Erythroblast (primary cell): ENCODE data around the gene CTNND2.

Source experiments
- GATA1 ChIP-seq: IDR thresholded peaks from 2 replicates; pipeline ENCODE4 v1.6.1; 2011; ENCODE audit warnings: low read depth, mild to moderate bottlenecking, control low read depth, low read length, moderate library complexity
- POLR2A ChIP-seq: IDR thresholded peaks from 2 replicates; pipeline ENCODE4 v1.6.1; 2011; ENCODE audit warnings: mild to moderate bottlenecking, low read length

DNA sequence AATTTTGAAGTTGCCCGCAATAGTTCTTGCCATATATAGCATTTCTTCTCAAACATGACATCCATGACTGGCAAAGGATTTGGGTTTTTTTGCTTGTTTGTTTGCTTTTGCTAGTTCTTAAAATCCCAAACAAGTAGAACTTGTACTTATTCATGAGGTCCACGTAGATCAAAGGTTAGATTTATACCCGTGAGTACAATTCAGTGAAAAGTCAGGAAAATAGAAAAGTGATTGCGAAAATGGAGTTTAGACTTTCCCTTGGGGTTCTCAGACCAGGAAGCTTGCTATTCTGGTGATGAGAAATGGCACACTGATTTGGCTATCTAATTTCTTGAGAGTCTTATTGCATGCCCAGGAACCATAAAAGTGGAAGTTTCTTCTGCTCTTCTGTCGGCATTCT lies 304.7 kb downstream of the CTNND2 start:
- TF ChIP-seq POLR2A (no peak), GATA1 (no peak)
